HG02571 (cell line): ENCODE data around the gene DDX41.
"Not testable (repeated sequence)": the region's sequence is repeated elsewhere in the genome, so short reads cannot be mapped to it uniquely, and the experiment has no call there.

Source experiments
- ATAC-seq: cut with Tn5 transposase; IDR thresholded peaks from one replicate; pipeline ENCODE4 v1.9.1; 2021; ENCODE audit warnings: mild to moderate bottlenecking, moderate library complexity; ENCODE audit not compliant: unreplicated experiment

The DDX41 gene

DNA sequence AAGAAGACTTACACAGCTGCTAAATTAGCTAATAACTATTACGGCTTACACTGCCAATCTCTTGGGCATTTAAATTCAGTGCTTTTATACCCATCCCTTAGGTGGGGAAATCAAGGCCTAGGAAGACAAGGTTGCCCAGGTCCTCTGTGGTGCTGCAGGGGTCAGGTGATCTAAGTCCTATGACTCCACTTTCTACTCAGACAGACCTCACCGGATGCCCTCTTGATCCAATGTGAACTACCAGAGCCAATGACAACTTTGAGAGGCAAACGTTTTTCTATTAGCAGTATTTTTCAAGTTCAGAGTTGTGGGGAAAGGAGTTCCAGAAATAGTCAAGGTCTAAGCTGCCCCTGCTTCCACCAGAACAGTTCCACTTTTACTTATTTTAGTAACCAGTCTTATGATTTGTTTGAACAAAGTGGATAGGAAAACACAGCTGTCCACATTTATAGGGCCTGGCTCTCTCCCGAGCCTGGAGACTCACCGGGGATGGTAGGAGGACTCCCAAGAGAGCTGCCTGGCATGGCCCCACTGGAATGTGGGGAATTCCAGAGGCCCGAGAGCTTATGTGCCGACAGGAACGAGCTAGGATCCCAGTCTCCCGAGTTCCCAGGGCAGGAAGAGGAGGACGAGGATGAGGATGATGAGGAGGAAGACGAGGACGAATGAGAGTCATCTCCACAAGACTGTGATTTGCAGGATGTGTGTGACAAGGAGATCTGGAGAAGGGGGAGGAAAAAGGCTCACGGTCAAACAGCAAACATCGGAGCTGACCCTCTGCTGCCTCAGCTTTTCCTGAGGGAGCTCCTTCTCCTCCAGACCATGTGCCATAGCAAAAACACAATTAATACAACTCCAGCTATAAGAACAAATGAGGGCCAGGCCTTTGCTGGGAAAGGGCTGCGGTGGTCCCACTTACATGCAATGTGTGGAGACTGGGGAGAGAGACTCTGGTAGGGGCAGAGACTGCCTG, 20.9 kb upstream of the DDX41 start:
- ATAC-seq: no peak

DNA sequence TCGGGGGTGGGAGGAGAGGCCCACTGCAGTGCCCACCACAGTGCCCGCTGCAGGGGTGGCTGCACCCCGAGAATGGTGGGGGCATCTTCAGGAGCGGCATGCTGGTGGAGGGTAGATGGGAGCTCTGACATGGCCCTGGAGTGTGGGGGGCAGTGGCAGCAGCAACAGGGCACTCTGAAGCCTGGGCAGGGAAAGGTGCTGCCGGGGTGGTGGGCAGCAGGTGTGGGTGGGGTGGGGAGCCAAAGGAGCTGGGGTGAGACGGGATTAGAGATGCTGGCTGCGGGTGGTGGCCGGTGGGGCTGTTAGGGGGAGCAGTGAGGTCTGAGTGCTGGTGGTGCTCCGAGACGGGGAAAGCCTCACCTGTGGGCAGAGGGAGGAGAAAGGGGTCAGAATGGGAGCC, 19.6 kb upstream of the DDX41 start:
- ATAC-seq: no peak

DNA sequence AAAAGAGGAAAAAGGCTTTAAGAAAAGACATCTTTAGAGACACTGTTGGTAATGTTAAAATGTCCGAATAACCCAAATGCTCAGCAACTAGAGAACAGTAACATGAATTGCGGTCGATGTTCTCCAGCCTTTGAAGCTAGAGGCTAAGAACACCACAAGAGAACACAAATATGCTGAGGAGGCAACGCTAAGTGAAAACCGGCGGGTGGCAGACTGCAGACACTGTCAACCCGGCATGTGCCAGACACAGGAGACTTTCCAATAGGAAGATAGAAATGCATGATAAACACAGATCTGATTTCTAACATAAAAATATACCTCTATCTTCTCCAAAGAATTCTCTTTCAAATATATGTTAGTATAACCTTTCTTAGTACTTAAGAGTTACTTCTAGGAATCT, 18.4 kb upstream of the DDX41 start:
- ATAC-seq: no peak

DNA sequence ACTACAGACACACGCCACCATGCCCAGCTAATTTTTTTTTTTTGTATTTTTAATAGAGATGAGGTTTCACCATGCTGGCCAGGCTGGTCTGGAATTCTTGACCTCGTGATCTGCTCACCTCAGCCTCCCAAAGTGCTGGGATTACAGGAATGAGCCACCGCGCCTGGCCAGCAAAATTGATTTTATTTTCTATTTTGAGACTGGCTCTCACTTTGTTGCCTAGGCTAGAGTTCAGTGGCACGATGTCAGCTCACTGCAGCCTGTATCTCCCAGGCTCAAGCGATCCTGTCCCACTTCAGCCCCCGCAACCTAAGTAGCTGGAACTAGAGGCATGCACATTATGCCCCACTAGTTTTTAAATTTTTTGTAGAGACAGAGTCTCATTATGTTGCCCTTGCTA, 17.7 kb upstream of the DDX41 start:
- ATAC-seq: not testable (repeated sequence)

DNA sequence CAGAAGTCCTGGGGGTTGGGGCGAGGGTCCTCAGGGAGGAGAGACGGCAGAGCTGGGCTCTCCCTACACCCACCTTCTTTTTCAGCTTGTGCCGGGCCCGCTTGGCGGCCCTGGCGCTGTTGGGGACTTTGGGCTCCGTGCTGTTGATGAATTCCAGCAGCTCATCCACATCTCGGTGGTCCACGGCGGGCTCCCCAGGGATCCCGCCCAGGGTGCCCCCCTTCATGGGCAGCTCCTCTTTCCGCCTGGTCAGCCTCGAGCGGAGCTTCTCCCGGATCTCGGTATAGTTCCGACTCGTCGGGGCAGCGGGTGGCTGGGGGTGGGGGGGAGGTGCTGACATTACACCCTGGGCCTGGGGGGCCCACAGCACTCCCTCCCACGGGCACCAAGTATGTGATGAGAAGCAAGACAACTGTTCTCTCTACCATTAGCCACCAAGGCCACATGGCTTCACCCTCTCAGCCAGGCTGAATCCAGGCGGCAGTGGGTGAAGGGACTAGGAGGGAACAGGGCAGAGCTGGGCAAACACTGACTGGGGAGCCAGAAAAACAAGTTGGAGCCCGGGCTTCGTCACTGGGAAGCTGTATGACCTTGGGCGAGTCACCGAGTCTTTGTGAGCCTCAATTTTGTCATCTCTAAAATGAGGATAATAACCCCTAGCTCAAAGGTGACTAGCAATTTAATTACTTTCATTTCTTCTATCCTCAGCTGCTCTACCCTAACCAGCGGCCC, 14.6 kb upstream of the DDX41 start:
- ATAC-seq: no peak

DNA sequence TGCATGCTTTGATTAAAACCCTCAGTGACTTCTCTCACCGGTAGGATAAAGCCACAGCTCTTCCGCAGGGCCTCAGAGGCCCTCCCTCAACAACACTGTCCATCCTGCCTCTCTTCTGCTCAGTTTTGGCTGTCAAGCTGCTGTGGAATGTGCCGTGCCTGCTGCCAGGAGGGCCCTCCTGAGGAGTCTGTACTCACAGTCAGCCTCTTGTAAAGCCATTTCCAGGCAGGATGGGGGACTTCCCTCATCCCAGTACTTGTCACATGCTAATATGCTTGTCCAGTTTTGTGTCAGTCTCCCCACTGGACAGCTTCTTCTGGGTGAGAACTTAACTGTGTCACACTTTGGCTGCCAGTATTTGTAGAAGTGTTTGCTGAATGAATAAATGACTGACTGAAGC, 13.9 kb upstream of the DDX41 start:
- no peak for ATAC-seq

DNA sequence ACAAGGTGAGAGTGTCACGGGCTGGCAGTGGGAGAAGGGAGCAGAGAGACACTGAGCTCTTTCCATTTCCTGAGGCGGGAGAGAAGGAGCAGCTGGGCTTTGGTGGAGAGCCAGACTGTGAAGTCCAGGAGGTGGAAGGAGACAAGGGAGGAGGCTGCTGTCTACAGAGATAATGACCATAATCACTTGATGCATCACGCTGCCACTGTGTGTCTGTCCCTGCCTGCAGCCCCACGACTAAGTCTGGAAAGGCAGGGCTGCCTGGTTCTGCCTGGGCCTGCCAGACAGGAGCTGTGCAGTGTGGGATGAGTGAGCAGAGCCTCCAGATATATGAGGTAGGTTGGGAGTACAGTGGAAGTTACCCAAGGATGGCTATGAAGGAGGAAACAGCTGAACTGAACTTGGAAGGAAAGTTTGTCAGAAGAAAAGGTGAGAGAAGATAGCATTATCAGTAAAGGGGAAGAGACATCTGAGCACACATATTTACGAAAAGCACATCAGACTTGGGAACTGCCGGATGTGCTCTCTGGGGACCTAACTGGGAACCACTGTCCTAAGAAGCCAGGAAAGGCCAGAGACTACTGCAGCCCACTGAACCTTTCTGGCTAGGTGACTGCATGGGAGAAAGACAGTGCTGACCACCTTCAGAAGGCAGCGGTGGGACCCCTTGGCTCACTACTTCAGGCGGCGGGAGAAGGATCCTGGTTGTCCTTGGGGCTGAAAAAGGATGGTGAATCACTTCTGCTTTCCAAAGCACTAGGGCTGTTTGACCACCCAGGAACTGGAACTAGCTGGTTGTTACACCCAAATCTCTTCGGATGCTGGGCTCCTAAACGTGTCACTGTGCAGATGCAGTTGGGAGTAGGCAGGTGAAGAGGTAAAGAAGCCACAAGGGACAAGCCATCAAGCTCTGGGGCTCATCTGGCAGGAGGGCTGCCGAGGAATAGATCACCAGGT, 12.8 kb upstream of the DDX41 start:
- ATAC-seq: no peak

DNA sequence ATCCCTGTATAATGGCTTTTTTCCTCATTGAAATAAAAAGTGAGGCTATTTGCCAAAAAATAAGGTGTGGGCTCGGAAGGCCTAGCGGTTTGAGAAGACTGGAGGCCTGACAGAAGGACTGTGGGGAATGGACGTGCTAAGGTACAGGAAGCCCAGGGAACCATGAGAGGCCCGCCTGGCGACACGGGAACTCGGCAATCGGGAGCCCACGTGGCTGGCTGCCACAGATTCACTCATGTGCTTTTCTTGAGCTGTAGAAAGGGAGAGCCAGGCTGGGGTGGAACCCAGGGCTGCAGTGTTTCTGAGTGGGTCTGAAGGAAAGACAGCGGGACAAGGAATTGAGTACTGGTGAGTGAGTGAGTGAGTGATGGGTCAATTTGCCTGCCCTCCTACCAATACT, 11.9 kb upstream of the DDX41 start:
- no peak for ATAC-seq

DNA sequence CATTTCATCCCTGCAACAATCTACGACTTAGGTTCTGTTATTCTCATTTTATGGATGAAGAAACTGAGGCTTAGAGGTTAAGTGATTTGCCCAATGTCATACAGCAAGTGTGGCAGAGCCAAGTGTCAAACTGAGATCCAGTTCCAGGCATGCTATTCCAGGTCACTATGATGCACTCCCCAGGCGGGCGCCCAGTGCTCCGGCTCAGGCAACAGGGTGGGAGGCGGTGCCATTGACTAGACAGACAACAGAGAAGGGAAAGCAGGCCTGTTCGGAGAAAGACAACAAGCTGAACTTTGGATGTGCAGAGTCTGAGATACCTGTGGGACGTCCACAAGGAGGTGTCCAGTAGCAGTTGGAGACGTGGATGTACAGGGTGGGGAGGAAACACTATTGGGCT, 10.8 kb upstream of the DDX41 start:
- no peak for ATAC-seq

DNA sequence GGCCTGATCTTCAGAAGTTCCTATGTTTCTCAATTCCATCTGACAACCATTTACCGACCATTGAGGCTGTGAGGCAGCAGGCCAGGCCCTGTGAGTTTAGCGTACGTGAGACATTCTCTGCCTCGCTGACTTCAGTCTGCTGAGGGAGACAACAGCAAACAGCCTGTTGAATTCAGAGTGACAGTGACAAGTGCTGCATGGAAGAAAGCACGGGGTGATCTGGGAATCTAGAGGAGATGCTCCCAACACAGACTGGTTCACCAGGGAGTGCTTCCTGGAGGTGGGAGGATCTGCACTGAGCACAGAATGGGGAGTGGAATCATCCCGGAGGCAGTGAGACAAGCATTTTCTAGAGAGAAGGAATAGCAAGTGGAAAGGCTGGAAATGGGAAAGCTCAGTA, 10.0 kb upstream of the DDX41 start:
- no peak for ATAC-seq

DNA sequence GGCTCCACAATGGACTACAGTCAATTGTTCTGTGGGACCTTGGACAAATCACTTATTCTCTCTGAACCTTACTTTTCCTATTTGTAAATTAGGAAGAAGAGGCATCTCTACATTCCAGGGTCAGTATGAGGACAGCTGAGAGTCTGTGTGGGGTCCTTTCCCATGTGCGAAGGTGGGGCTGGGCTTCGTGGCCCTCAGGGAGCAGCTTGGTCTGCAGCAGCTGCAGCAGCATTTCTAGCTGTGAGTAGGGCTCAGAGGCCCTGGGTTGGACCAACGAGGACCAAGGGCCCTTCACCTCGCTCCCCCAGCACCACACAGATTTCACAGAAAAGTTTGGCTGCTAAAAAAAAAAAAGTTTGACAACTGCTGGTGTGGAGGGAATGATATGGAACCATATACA, 9.4 kb upstream of the DDX41 start:
- ATAC-seq: no peak

DNA sequence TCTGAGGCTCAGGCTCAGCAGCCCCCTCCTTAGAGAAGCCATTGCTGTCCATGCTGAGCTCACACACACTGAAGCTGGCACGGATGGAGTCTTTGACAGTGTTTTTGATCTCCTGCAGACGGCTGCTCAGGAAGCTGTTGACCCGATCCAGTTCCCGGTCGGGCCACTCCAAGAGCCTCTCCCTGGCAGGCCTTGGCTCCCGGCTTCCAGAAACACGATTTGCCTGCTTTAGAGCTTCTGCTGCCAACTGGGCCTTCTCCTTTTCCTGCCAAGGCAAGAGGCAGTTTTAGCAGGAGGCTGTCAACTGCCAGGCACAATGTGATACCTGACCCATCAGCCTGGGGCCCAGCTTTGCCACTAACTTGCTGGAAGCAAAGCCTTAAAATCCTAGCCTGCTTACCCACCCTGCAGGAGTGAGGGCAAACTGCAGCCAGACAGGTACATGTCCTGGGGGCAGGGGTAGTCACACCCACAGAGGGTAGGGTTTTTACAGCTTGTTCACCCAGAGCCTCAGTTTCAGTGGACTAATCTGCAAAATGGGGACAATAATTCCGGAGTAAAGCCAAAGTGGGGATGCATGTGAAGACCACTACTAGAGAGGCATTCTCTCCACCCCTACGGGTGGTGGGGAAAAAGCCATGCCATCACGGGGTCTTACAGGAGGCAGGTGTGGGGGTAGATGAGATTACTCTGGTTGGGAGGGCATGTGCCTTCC, 8.3 kb upstream of the DDX41 start:
- no peak for ATAC-seq

DNA sequence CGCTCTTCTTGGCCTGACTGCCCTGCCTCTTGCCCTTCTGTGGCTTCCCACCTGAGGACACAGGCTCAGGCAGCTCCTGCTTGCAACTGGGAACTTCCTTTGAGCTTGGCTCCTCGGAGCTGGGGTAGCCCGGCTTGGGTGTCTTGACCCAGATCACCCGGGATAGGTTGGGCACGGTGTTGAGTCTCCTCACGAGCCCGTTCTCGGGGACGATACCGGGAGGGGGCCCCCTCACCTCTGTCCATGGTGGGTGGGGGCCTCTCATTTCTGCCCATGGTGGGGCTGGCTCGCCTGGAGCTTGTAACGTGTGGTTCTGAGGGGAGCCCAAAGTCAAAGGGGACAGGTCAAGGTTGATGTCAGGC, 7.8 kb upstream of the DDX41 start:
- no peak for ATAC-seq

DNA sequence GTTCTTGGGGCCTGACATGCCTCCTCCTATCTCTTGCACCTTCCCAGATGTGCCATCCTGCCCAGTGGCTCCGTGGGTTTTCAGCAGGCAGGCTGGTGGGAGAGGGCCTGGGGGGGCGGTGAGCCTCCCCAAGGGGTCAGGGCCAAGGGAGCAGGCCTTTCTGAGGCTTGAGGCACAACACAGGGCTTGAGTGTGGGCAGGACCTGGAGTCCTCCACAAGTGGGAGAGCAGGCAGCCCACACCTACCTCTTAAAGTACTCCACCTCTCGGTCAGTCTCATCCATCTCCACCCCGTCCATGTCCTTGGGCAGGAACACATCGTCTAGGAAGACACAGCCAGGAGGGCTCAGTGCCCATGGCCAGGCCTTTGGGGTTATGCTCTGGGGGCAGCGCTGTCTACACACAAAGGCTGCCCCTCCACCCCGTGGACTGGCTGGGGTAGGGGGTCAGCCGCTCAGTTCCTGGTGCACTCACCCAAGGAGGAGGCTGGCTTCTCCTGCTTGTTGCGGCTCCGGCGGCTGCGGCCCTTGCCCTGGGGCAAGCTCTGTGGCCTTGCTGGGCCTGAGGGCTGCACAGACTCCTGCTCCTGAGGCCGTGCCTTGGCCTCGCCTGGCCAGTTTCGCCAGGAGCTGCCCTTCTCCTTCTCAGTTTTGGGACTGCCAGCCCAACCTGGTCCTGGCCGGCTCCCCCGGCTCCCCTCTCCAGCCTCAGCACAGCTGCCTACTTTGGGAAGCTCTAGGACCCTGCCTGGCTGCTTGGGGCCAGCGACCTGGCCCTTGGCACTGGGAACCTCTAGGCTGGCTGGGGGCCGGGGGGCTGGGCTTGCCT, 7.2 kb upstream of the DDX41 start:
- no peak for ATAC-seq

DNA sequence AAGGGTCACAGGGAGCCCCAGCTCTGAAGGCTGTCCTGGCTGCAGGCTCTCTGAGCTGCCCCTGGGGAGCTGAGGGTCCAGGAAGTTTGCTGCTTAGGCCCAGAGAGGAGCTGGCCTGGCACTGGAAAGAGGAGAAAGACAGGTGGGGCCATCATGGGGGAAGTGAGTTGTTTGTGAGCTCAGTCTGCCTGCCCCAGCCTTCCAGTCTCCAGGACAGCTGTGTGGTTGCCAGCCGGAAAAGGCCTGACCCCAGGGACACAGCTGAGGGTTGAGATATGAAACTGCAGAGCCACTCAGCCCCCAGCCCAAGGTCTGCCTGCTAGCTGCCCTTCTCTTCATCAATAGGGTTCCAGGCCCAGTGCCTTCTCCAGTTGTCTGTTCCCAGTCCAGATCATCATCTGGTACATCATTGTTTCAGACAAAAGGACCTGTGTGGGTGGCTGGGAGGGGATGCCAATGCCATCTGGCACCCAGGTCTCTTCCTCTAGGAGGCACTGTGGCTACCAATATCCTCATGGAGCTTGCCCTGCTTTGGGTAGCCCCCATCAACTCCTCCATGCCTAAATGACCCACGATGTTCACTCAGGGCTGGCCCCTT, 4.3 kb upstream of the DDX41 start:
- no peak for ATAC-seq

DNA sequence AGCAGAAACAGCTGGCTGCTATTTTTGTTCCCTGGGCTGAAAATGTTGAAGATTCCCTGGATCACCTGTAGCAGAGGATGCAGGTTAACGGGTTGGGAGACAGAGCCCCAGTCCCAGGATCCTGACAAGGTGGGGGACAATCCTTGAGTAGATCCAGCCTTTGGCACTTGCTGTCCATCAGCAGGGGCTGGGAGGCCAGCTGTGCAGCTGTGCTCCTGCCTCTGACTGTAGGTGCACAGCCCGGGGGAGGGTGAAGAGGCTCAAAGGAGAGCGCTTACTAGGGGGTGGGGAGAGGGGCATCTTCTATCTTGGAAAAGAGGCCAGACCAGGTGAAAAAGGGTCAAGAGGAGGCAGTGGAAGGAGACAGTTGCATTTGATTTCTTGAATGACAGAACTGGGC, 3.5 kb upstream of the DDX41 start:
- no peak for ATAC-seq

DNA sequence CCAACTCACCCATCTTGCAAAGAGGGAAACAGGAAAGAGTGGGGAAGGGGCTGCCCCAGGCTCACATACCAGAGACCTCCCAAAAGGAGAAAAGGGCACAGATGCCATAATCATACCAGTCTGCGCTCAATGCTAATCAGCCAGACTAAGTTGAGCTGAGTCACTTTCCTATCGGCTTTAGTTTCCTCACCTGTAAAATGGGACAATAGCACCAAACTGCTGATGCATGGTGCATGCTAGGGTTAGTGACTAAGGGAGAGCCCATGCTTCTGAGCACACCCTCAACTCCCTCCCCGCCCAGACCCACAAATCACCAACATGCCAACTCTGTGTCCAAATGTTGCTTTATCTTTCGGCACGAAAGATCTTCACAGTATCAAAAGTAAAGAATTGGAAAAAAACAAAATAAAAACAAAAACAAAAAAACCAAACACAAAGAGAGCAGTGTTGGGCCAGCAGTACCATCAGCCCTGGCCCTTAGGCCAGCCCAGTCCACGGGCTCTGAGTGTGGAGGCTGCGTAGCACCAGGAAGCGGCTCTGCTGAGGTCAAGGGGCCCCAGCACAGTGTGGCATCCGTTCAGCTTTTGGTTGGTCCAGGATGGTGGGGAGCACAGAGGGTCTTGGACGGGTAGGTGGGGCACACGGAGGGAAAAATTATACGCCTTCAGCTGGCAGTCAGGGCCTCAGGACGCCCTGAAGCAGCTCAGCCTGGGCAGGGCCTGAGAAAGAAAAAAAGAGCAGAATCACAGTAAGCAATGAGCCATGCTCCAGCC, 2.9 kb upstream of the DDX41 start:
- ATAC-seq: no peak

DNA sequence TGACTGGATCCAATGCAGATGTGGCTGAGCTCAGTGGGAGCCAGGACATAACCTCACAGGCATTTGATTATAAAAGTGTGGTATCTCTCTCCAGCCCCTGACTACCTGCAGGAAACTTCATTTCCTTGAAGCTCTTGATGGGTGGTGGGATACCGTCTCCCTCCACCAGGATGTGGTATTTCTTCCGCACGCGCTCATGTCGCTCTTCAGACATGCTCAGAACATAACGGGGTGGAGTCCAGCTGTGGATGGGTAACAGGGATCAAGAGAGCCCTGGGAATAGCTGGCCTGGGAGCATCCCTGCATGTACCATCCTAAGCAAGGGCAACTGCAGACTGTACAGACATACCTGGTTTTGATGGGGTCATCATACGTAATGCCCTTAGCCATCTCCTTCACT, 1.2 kb downstream of the DDX41 start:
- no peak for ATAC-seq

DNA sequence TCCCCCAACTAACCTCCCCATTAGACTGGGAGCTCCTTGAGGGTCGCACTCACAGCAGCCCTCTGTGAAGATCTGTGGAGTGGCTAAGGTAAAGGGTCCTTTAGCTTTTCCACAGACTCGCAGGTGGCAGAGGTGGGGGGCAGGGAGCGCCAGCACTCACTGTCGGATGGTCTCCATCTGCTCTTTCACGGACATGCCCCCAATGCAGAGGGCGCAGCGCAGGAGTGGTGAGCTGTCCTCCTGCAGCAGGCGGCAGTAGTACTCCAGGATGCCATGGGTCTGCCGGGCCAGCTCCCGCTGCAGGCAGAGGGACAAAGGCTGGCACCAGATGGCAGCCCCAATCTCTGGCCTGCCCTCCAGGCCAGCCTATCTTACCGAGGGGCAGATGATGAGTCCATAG, 2.2 kb downstream of the DDX41 start:
- ATAC-seq: no peak
